ENCODE data around the gene SUSD3.
"Not testable (repeated sequence)": the region's sequence is repeated elsewhere in the genome, so short reads cannot be mapped to it uniquely, and the experiment has no call there.

SUSD3 gene

GRCh38 chr9:93058355-93059010, at the start of gene SUSD3:
Gene SUSD3 (plus strand): TSS chr9:93058701. CDS start chr9:93058743, 42 bp downstream.
- peak; percentile 19 to 65 for DNase-seq (ENCODE audit: low read depth in 2 of 2)

- DNase-seq (ENCODE audit: low read depth in 2 of 2), result no peak
Measured at GRCh38 chr9:93009337-93010015, 49.0 kb upstream of the SUSD3 start.

GRCh38 chr9:93010056-93010455, 48.4 kb upstream of the SUSD3 start:
- DNase-seq (ENCODE audit: low read depth in 2 of 2), result no peak

GRCh38 chr9:93010704-93011103, 47.8 kb upstream of the SUSD3 start:
- DNase-seq (ENCODE audit: low read depth in 2 of 2), result no peak

GRCh38 chr9:93011114-93011513, 47.4 kb upstream of the SUSD3 start:
- DNase-seq (ENCODE audit: low read depth in 2 of 2), result no peak

GRCh38 chr9:93012963-93013855, 45.3 kb upstream of the SUSD3 start:
- no peak for DNase-seq (ENCODE audit: low read depth in 2 of 2)

GRCh38 chr9:93013856-93014582, 44.5 kb upstream of the SUSD3 start:
- no peak for DNase-seq (ENCODE audit: low read depth in 2 of 2)

GRCh38 chr9:93015190-93015589, 43.3 kb upstream of the SUSD3 start:
- DNase-seq (ENCODE audit: low read depth in 2 of 2), result not testable (repeated sequence)

GRCh38 chr9:93017621-93018020, 40.9 kb upstream of the SUSD3 start:
- DNase-seq (ENCODE audit: low read depth in 2 of 2), result no peak

GRCh38 chr9:93020151-93020550, 38.4 kb upstream of the SUSD3 start:
- no peak for DNase-seq (ENCODE audit: low read depth in 2 of 2)

- DNase-seq (ENCODE audit: low read depth in 2 of 2), result peak in 1 of 2 donors; percentile 16
Measured at GRCh38 chr9:93020771-93021670, 37.5 kb upstream of the SUSD3 start.

- DNase-seq (ENCODE audit: low read depth in 2 of 2), result no peak
Measured at GRCh38 chr9:93022066-93022465, 36.4 kb upstream of the SUSD3 start.

GRCh38 chr9:93022721-93023520, 35.6 kb upstream of the SUSD3 start:
- DNase-seq (ENCODE audit: low read depth in 2 of 2), result no peak

GRCh38 chr9:93023521-93023815, 35.0 kb upstream of the SUSD3 start:
- no peak for DNase-seq (ENCODE audit: low read depth in 2 of 2)

GRCh38 chr9:93024646-93024910, 33.9 kb upstream of the SUSD3 start:
- DNase-seq (ENCODE audit: low read depth in 2 of 2), result no peak

- no peak for DNase-seq (ENCODE audit: low read depth in 2 of 2)
Measured at GRCh38 chr9:93024986-93025630, 33.4 kb upstream of the SUSD3 start.

GRCh38 chr9:93025736-93026135, 32.8 kb upstream of the SUSD3 start:
- no peak for DNase-seq (ENCODE audit: low read depth in 2 of 2)

- DNase-seq (ENCODE audit: low read depth in 2 of 2), result no peak
Measured at GRCh38 chr9:93026640-93027039, 31.9 kb upstream of the SUSD3 start.

GRCh38 chr9:93027750-93028149, 30.8 kb upstream of the SUSD3 start:
- DNase-seq (ENCODE audit: low read depth in 2 of 2), result no peak

- DNase-seq (ENCODE audit: low read depth in 2 of 2), result peak; percentile 26 to 43
Measured at GRCh38 chr9:93028448-93029006, 30.0 kb upstream of the SUSD3 start.

Data from stimulated activated CD8-positive, alpha-beta memory T cell treated with anti-CD3 and anti-CD28 coated beads, Interleukin-7, amount 100 ng/mL, for 4 hours (primary cell).